Karpas-422 (cell line): ENCODE data around the gene OTOS. TPM values are rescaled to one million over a fixed set of nuclear protein-coding genes. Genes with fewer than 3 reads are reported as not detected.

Experiments used
- DNase-seq: peaks from one replicate; pipeline ENCODE4 v3.0.0-alpha.2; 2015
- H2AFZ ChIP-seq: fragments of 200-600 bp; sonication (generic); 2 replicates; pipeline ENCODE4 v1.6.1; 2014; ENCODE audit warnings: antibody characterized with exemption, low read length, mixed read lengths
- H3K27ac ChIP-seq: fragments of 200-600 bp; sonication (generic); 2 replicates; pipeline ENCODE4 v1.5.1; 2014; ENCODE audit warnings: mild to moderate bottlenecking, low read length, moderate library complexity
- H3K27me3 ChIP-seq: fragments of 200-600 bp; sonication (generic); 2 replicates; pipeline ENCODE4 v1.6.1; 2014; ENCODE audit warnings: low read length, mixed read lengths
- H3K36me3 ChIP-seq: fragments of 200-600 bp; sonication (generic); 2 replicates; pipeline ENCODE4 v1.6.1; 2014; ENCODE audit warnings: low read length, mixed read lengths; ENCODE audit not compliant: insufficient read depth
- H3K4me1 ChIP-seq: fragments of 200-600 bp; sonication (generic); 2 replicates; pipeline ENCODE4 v1.6.1; 2014; ENCODE audit warnings: mild to moderate bottlenecking, low read length, mixed read lengths
- H3K4me2 ChIP-seq: fragments of 200-600 bp; sonication (generic); 2 replicates; pipeline ENCODE4 v1.6.1; 2014; ENCODE audit warnings: low read length, low read depth, mild to moderate bottlenecking; ENCODE audit not compliant: poor library complexity, severe bottlenecking
- H3K4me3 ChIP-seq: fragments of 200-600 bp; sonication (generic); 2 replicates; pipeline ENCODE4 v1.5.1; 2014; ENCODE audit warnings: mild to moderate bottlenecking, antibody characterized with exemption, low read length, mixed read lengths
- H3K79me2 ChIP-seq: fragments of 200-600 bp; sonication (generic); 2 replicates; pipeline ENCODE4 v1.6.1; 2014; ENCODE audit warnings: mild to moderate bottlenecking, low read length, mixed read lengths
- H3K9ac ChIP-seq: fragments of 200-600 bp; sonication (generic); 2 replicates; pipeline ENCODE4 v1.6.0; 2014; ENCODE audit warnings: low read length
- H3K9me2 ChIP-seq: fragments of 200-600 bp; sonication (generic), shearing (Covaris generic); replicated peaks from 2 replicates; pipeline ENCODE4 v1.6.0; 2014; ENCODE audit warnings: mild to moderate bottlenecking, low read length, moderate library complexity; ENCODE audit not compliant: insufficient read depth
- H3K9me3 ChIP-seq: fragments of 300-700, 200-600 bp; sonication (generic); 2 replicates; pipeline ENCODE4 v1.6.1; 2014; ENCODE audit warnings: low read length, mixed read lengths
- H4K20me1 ChIP-seq: fragments of 200-600 bp; sonication (generic); 2 replicates; pipeline ENCODE4 v1.6.1; 2014; ENCODE audit warnings: mild to moderate bottlenecking, antibody characterized with exemption, low read length, low read depth; ENCODE audit not compliant: insufficient read depth
- total RNA-seq: library from RNA; depleted of rRNA; stranded (reverse); fragments of >200 nt; shearing (Covaris generic); gene quantifications from 2 replicates; pipeline ENCODE4 v1.2.3, GENCODE V29; 2014; ENCODE audit warnings: low replicate concordance

OTOS gene
- total RNA-seq, 1 experiment from 2014 or later: not detected

- Histone ChIP-seq H3K4me1 (peaks cover 31% of the 10 kb centered on the region), H2AFZ (no peak overlapping the region), H3K9me3 (no peaks in the 10 kb centered on the region), H3K27me3 (no peaks in the 10 kb centered on the region), H3K9me2 (no peaks in the 10 kb centered on the region), H3K79me2 (peaks cover 25% of the 10 kb centered on the region), H4K20me1 (peaks cover 16% of the 10 kb centered on the region), H3K4me2 (no peak overlapping the region), H3K27ac (no peak overlapping the region), H3K4me3 (no peak overlapping the region), H3K9ac (no peak overlapping the region), H3K36me3 (0 out of 2 replicates have a peak, but pooled peaks cover 3% of the 10 kb centered on the region)
- no peak for DNase-seq
Measured at GRCh38 chr2:240138254-240138984, 2.0 kb downstream of the OTOS start.

- H3K27ac ChIP-seq: no peak overlapping the region
- H2AFZ ChIP-seq: no peak overlapping the region
- no peak overlapping the region for H3K4me3 ChIP-seq
- H4K20me1 ChIP-seq: peaks cover 16% of the 10 kb centered on the region
- H3K9ac ChIP-seq: no peak overlapping the region
- peaks cover 3% of the 10 kb centered on the region; the same call in 1 of the 2 replicates for H3K36me3 ChIP-seq
- H3K9me2 ChIP-seq: no peaks in the 10 kb centered on the region
- H3K27me3 ChIP-seq: no peaks in the 10 kb centered on the region
- peaks cover 25% of the 10 kb centered on the region for H3K79me2 ChIP-seq
- H3K9me3 ChIP-seq: no peaks in the 10 kb centered on the region
- H3K4me1 ChIP-seq: peaks cover 31% of the 10 kb centered on the region
- no peak overlapping the region for H3K4me2 ChIP-seq
- no peak for DNase-seq
Measured at GRCh38 chr2:240137596-240138253, 2.7 kb downstream of the OTOS start.

GRCh38 chr2:240136671-240137292 lies 3.7 kb downstream of the OTOS start:
- Histone ChIP-seq H2AFZ (peak overlapping the region; percentile 99), H3K4me1 (peaks cover 31% of the 10 kb centered on the region), H3K4me3 (peak overlapping the region; percentile 100), H4K20me1 (peaks cover 16% of the 10 kb centered on the region), H3K27ac (no peak overlapping the region), H3K4me2 (peak overlapping the region; percentile 84), H3K79me2 (peaks cover 25% of the 10 kb centered on the region), H3K9me3 (no peaks in the 10 kb centered on the region), H3K9ac (peak overlapping the region; percentile 99), H3K27me3 (no peaks in the 10 kb centered on the region), H3K9me2 (no peaks in the 10 kb centered on the region), H3K36me3 (peaks cover 6% of the 10 kb centered on the region; the same call in 1 of the 2 replicates)
- peak; percentile 51 for DNase-seq

GRCh38 chr2:240136013-240136670 lies 4.3 kb downstream of the OTOS start, which contains the start of gene COPS9:
TSS of gene COPS9 (minus strand) at chr2:240136305. CDS start at chr2:240136284, 21 bp downstream.
- Histone ChIP-seq H4K20me1 (peaks cover 16% of the 10 kb centered on the region), H3K9me2 (no peaks in the 10 kb centered on the region), H3K79me2 (peaks cover 25% of the 10 kb centered on the region), H3K4me1 (peaks cover 31% of the 10 kb centered on the region), H2AFZ (peak within 1 kb of the TSS; percentile 99), H3K27ac (no peak within 1 kb of the TSS), H3K4me3 (peak within 1 kb of the TSS; percentile 100), H3K9me3 (no peaks in the 10 kb centered on the region), H3K27me3 (no peaks in the 10 kb centered on the region), H3K9ac (peak within 1 kb of the TSS; percentile 99), H3K36me3 (peaks cover 6% of the 10 kb centered on the region; the same call in 1 of the 2 replicates), H3K4me2 (peak within 1 kb of the TSS; percentile 84)
- peak; percentile 94 for DNase-seq

- Histone ChIP-seq H4K20me1 (peaks cover 16% of the 10 kb centered on the region), H3K4me3 (peak overlapping the region; percentile 100), H2AFZ (peak overlapping the region; percentile 99), H3K79me2 (peaks cover 25% of the 10 kb centered on the region), H3K9me2 (no peaks in the 10 kb centered on the region), H3K27me3 (no peaks in the 10 kb centered on the region), H3K4me1 (peaks cover 31% of the 10 kb centered on the region), H3K9me3 (no peaks in the 10 kb centered on the region), H3K9ac (peak overlapping the region; percentile 99), H3K4me2 (peak overlapping the region; percentile 84), H3K36me3 (peaks cover 9% of the 10 kb centered on the region; the same call in 1 of the 2 replicates), H3K27ac (no peak overlapping the region)
- DNase-seq: peak; percentile 43
Measured at GRCh38 chr2:240135706-240136012, 4.8 kb downstream of the OTOS start.

- Histone ChIP-seq H4K20me1 (peaks cover 16% of the 10 kb centered on the region), H3K9me2 (no peaks in the 10 kb centered on the region), H3K4me2 (peak overlapping the region; percentile 84), H3K27ac (no peak overlapping the region), H3K4me1 (peaks cover 28% of the 10 kb centered on the region), H2AFZ (no peak overlapping the region), H3K9me3 (no peaks in the 10 kb centered on the region), H3K36me3 (peaks cover 9% of the 10 kb centered on the region; the same call in 1 of the 2 replicates), H3K27me3 (no peaks in the 10 kb centered on the region), H3K4me3 (peak overlapping the region; percentile 100), H3K9ac (peak overlapping the region; percentile 99), H3K79me2 (peaks cover 25% of the 10 kb centered on the region)
- no peak for DNase-seq
Measured at GRCh38 chr2:240134956-240135520, 5.4 kb downstream of the OTOS start.

- H3K4me1 ChIP-seq: peaks cover 22% of the 10 kb centered on the region
- peak overlapping the region; percentile 84 for H3K4me2 ChIP-seq
- H3K9me2 ChIP-seq: no peaks in the 10 kb centered on the region
- H3K79me2 ChIP-seq: peaks cover 25% of the 10 kb centered on the region
- H4K20me1 ChIP-seq: peaks cover 16% of the 10 kb centered on the region
- no peak overlapping the region for H3K27ac ChIP-seq
- H2AFZ ChIP-seq: no peak overlapping the region
- H3K9me3 ChIP-seq: no peaks in the 10 kb centered on the region
- no peak for DNase-seq
- H3K4me3 ChIP-seq: peak overlapping the region; percentile 100
- no peaks in the 10 kb centered on the region for H3K27me3 ChIP-seq
- peaks cover 9% of the 10 kb centered on the region; the same call in 1 of the 2 replicates for H3K36me3 ChIP-seq
- H3K9ac ChIP-seq: peak overlapping the region; percentile 99
Measured at GRCh38 chr2:240134466-240134865, 6.0 kb downstream of the OTOS start.
